GM04503 (cell line): Measurements from ENCODE around the gene PLXNC1.
"Not testable (repeated sequence)": the region's sequence is repeated elsewhere in the genome, so short reads cannot be mapped to it uniquely, and the experiment has no call there.

Source experiments
- DNase-seq: peaks from one replicate; pipeline ENCODE4 v3.0.0-alpha.2; 2012; ENCODE audit warnings: low read depth

PLXNC1 gene

GRCh38 chr12:94290353-94290752 is 142.0 kb downstream of the PLXNC1 start:
- no peak for DNase-seq

- no peak for DNase-seq
These were observed 148.8 kb downstream of the PLXNC1 start for GRCh38 chr12:94297096-94297699.

GRCh38 chr12:94297876-94298505 is 149.6 kb downstream of the PLXNC1 start:
- DNase-seq = no peak

GRCh38 chr12:94299846-94300245 is 151.5 kb downstream of the PLXNC1 start:
- DNase-seq = no peak

- no peak for DNase-seq
These were observed 155.6 kb downstream of the PLXNC1 start for GRCh38 chr12:94304012-94304411.

- DNase-seq = peak; percentile 51
These were observed 156.2 kb downstream of the PLXNC1 start for GRCh38 chr12:94304566-94305061.

- DNase-seq = peak; percentile 4
These were observed 157.0 kb downstream of the PLXNC1 start for GRCh38 chr12:94305130-94305957.

GRCh38 chr12:94308612-94309011 is 160.2 kb downstream of the PLXNC1 start:
- no peak for DNase-seq

- DNase-seq = no peak
These were observed 161.0 kb downstream of the PLXNC1 start for GRCh38 chr12:94309373-94309772.

GRCh38 chr12:94312378-94312777 is 164.0 kb downstream of the PLXNC1 start:
- no peak for DNase-seq

GRCh38 chr12:94316600-94316999 is 168.2 kb downstream of the PLXNC1 start:
- not testable (repeated sequence) for DNase-seq

- DNase-seq = no peak
These were observed 169.8 kb downstream of the PLXNC1 start for GRCh38 chr12:94318181-94318580.

- DNase-seq = no peak
These were observed 171.7 kb downstream of the PLXNC1 start for GRCh38 chr12:94320109-94320508.

- DNase-seq = no peak
These were observed 174.0 kb downstream of the PLXNC1 start for GRCh38 chr12:94322346-94322745.

GRCh38 chr12:94326234-94326633 is 177.9 kb downstream of the PLXNC1 start:
- no peak for DNase-seq

GRCh38 chr12:94326727-94327126 is 178.3 kb downstream of the PLXNC1 start:
- DNase-seq = peak; percentile 42

- DNase-seq = no peak
These were observed 179.4 kb downstream of the PLXNC1 start for GRCh38 chr12:94327809-94328208.

- DNase-seq = no peak
These were observed 181.0 kb downstream of the PLXNC1 start for GRCh38 chr12:94329366-94329765.

GRCh38 chr12:94333396-94333795 is 185.0 kb downstream of the PLXNC1 start:
- no peak for DNase-seq

GRCh38 chr12:94336211-94336925 is 188.0 kb downstream of the PLXNC1 start:
- DNase-seq = peak; percentile 5

- DNase-seq = no peak
These were observed 189.8 kb downstream of the PLXNC1 start for GRCh38 chr12:94338006-94338794.
